SK-N-SH (cell line): ENCODE measurements around the gene CLDN9.
"Not testable (repeated sequence)": the region's sequence is repeated elsewhere in the genome, so short reads cannot be mapped to it uniquely, and the experiment has no call there.

ENCODE experiments used
- CHD2 ChIP-seq: fragments of 150-350 bp; IDR thresholded peaks from 2 replicates; pipeline ENCODE4 v1.6.1; 2018; ENCODE audit warnings: low read length; ENCODE audit not compliant: partially characterized antibody
- CTCF ChIP-seq: fragments of 200-600 bp; sonication (generic); IDR thresholded peaks from 2 replicates; pipeline ENCODE4 v1.6.1; 2017; ENCODE audit warnings: antibody characterized with exemption, mild to moderate bottlenecking, moderate library complexity
- EP300 ChIP-seq, 2 experiments: IDR thresholded peaks; 2 replicates each; pipeline versions ENCODE4 v1.4.0 to v1.6.1; 2012; ENCODE audit warnings: borderline replicate concordance in 1 of 2, low read depth in 1 of 2, low read length in 1 of 2
- JUND ChIP-seq: IDR thresholded peaks from 2 replicates; pipeline ENCODE4 v1.4.0; 2012

- TF ChIP-seq JUND; CTCF; CHD2; EP300 (IDR thresholded peaks at IDR 0.05; ENCODE audit: borderline replicate concordance in 1 of 2, low read depth in 1 of 2, low read length in 1 of 2): not testable (repeated sequence)
Observed at GRCh38 chr16:3055734-3056115, 43.0 kb downstream of the CLDN9 start.
